Right lobe of liver (tissue), 4 donors: ENCODE results near the gene ANKS1B.

Experiments used
- CTCF ChIP-seq, 4 donors: fragments of 200-600 bp in 3 of 4; fragments of 450-650 bp in 1 of 4; IDR thresholded peaks; one replicate each; pipeline versions ENCODE4 v1.5.1 to v1.8.0; 2016 to 2022; ENCODE audit warnings: antibody characterized with exemption in 4 of 4, mild to moderate bottlenecking in 2 of 4
- POLR2A ChIP-seq: fragments of 450-650 bp; IDR thresholded peaks from one replicate; pipeline ENCODE4 v1.6.1; 2017; ENCODE audit warnings: antibody characterized with exemption, mild to moderate bottlenecking
- donor health status: DM: no; HTN: no; CAD: no.
- donor health status: DM: no; HTN: no; CAD: no.
- donor health status: DM: no; HTN: yes; CAD: no.

GRCh38 chr12:99711246-99711645 is 273.5 kb downstream of the ANKS1B start:
- TF ChIP-seq CTCF (IDR thresholded peaks at IDR 0.05) (no peak), POLR2A (no peak)
